ENCODE measurements around the gene CDH24.
"Not testable (repeated sequence)": the region's sequence is repeated elsewhere in the genome, so short reads cannot be mapped to it uniquely, and the experiment has no call there.

DNA sequence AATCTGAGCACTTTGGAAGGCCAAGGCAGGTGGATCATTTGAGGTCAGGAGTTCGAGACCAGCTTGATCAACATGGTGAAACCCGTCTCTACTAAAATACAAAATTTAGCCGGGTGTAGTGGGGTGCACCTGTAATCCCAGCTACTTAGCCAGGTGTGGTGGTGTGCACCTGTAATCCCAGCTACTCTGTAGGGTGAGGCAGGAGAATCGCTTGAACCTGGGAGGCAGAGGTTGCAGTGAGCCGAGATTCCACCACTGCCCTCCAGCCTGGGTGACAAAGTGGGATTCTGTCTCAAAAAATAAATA, 43.6 kb downstream of the CDH24 start:
- TF ChIP-seq, protein P1, sequence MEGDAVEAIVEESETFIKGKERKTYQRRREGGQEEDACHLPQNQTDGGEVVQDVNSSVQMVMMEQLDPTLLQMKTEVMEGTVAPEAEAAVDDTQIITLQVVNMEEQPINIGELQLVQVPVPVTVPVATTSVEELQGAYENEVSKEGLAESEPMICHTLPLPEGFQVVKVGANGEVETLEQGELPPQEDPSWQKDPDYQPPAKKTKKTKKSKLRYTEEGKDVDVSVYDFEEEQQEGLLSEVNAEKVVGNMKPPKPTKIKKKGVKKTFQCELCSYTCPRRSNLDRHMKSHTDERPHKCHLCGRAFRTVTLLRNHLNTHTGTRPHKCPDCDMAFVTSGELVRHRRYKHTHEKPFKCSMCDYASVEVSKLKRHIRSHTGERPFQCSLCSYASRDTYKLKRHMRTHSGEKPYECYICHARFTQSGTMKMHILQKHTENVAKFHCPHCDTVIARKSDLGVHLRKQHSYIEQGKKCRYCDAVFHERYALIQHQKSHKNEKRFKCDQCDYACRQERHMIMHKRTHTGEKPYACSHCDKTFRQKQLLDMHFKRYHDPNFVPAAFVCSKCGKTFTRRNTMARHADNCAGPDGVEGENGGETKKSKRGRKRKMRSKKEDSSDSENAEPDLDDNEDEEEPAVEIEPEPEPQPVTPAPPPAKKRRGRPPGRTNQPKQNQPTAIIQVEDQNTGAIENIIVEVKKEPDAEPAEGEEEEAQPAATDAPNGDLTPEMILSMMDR (IDR thresholded peaks at IDR 0.05; ENCODE audit: low read length) = not testable (repeated sequence)
- TF ChIP-seq EZH2phosphoT487 (IDR thresholded peaks at IDR 0.05; ENCODE audit: low read length); EZH2 (optimal IDR thresholded peaks at IDR 0.05; ENCODE audit: low read depth, low read length): not testable (repeated sequence)
